H1 (cell line): ENCODE data around the gene PRDM1.

Source experiments
- CHD2 ChIP-seq: IDR thresholded peaks from 2 replicates; pipeline ENCODE4 v1.6.1; 2012; ENCODE audit warnings: low read length, improper control_type of control experiment
- HDAC6 ChIP-seq: IDR thresholded peaks from one replicate; pipeline ENCODE4 v1.7.1; 2012; ENCODE audit warnings: low read depth, mild to moderate bottlenecking, inconsistent platforms, low read length, moderate library complexity
- JUND ChIP-seq: IDR thresholded peaks from 2 replicates; pipeline ENCODE4 v1.6.1; 2011; ENCODE audit warnings: mild to moderate bottlenecking, improper control_type of control experiment, low read length
- MAFK ChIP-seq: IDR thresholded peaks from 2 replicates; pipeline ENCODE4 v1.6.1; 2012; ENCODE audit warnings: low read depth, mild to moderate bottlenecking, improper control_type of control experiment, low read length
- MAX ChIP-seq: IDR thresholded peaks from 2 replicates; pipeline ENCODE4 v1.6.1; 2012; ENCODE audit warnings: inconsistent platforms
- POLR2A ChIP-seq, 2 experiments: IDR thresholded peaks; 1 replicate in 1 of 2; 2 replicates in 1 of 2; pipeline ENCODE4 v1.6.1; 2011; ENCODE audit warnings: low read depth in 2 of 2, low read length in 2 of 2, mild to moderate bottlenecking in 2 of 2; ENCODE audit errors: control extremely low read depth in 1 of 2
- SIRT6 ChIP-seq: IDR thresholded peaks from one replicate; pipeline ENCODE4 v1.7.1; 2012; ENCODE audit warnings: low read length, inconsistent platforms
- SIX5 ChIP-seq: IDR thresholded peaks from 2 replicates; pipeline ENCODE4 v1.6.1; 2011; ENCODE audit warnings: mild to moderate bottlenecking, low read depth, low read length
- SP1 ChIP-seq: IDR thresholded peaks from 2 replicates; pipeline ENCODE4 v1.6.1; 2011; ENCODE audit warnings: low read depth, low read length
- TAF1 ChIP-seq: IDR thresholded peaks from 2 replicates; pipeline ENCODE4 v1.6.1; 2011; ENCODE audit warnings: mild to moderate bottlenecking, low read depth, low read length
- TAF7 ChIP-seq: optimal IDR thresholded peaks from 2 replicates; pipeline ENCODE3; 2011; ENCODE audit warnings: low read depth, mild to moderate bottlenecking, inconsistent platforms, low read length, moderate library complexity, borderline replicate concordance
- TF ChIP-seq, protein P1 (sequence below), 3 experiments: IDR thresholded peaks; 1 replicate in 2 of 3; 2 replicates in 1 of 3; pipeline versions ENCODE4 v1.5.1 to v1.6.1; 2011; ENCODE audit warnings: low read length in 3 of 3, mild to moderate bottlenecking in 3 of 3, inconsistent platforms in 2 of 3, low read depth in 1 of 3, moderate library complexity in 1 of 3; ENCODE audit not compliant: insufficient read depth in 1 of 3; ENCODE audit errors: control extremely low read depth in 1 of 3

- TF ChIP-seq TAF1 (no peak), POLR2A (IDR thresholded peaks at IDR 0.05; ENCODE audit: control extremely low read depth in 1 of 2, low read depth in 2 of 2, low read length in 2 of 2) (no peak), SIRT6 (no peak), TAF7 (no peak), SIX5 (no peak), JUND (no peak), MAX (no peak), CHD2 (no peak), MAFK (no peak), SP1 (no peak), HDAC6 (no peak)
- TF ChIP-seq, protein P1, sequence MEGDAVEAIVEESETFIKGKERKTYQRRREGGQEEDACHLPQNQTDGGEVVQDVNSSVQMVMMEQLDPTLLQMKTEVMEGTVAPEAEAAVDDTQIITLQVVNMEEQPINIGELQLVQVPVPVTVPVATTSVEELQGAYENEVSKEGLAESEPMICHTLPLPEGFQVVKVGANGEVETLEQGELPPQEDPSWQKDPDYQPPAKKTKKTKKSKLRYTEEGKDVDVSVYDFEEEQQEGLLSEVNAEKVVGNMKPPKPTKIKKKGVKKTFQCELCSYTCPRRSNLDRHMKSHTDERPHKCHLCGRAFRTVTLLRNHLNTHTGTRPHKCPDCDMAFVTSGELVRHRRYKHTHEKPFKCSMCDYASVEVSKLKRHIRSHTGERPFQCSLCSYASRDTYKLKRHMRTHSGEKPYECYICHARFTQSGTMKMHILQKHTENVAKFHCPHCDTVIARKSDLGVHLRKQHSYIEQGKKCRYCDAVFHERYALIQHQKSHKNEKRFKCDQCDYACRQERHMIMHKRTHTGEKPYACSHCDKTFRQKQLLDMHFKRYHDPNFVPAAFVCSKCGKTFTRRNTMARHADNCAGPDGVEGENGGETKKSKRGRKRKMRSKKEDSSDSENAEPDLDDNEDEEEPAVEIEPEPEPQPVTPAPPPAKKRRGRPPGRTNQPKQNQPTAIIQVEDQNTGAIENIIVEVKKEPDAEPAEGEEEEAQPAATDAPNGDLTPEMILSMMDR (IDR thresholded peaks at IDR 0.05; ENCODE audit: control extremely low read depth in 1 of 3, insufficient read depth in 1 of 3, low read depth in 1 of 3, low read length in 3 of 3) = no peak
These were observed 19.1 kb upstream of the PRDM1 start for GRCh38 chr6:106066989-106067388.
